Mesenchymal stem cell (in vitro differentiated cells and primary cell): ENCODE results near the gene PTPN13.

Experiments used
- DNase-seq: peaks from one replicate; pipeline ENCODE4 v3.0.0-alpha.2; 2013
- H2AFZ ChIP-seq: one replicate; pipeline ENCODE4 v1.6.1; 2013; ENCODE audit warnings: low read depth, mild to moderate bottlenecking, control low read depth, inconsistent platforms, low read length, moderate library complexity
- H2AK5ac ChIP-seq: 2 replicates; pipeline ENCODE4 v1.6.1; 2013; ENCODE audit warnings: low read length, moderate library complexity, mild to moderate bottlenecking, inconsistent platforms; ENCODE audit not compliant: severe bottlenecking
- H2BK120ac ChIP-seq: one replicate; pipeline ENCODE4 v1.6.1; 2013; ENCODE audit warnings: low read depth, mild to moderate bottlenecking, inconsistent platforms, low read length, moderate library complexity
- H2BK12ac ChIP-seq, 2 experiments: one replicate each; pipeline ENCODE4 v1.6.1; 2013; ENCODE audit warnings: inconsistent platforms in 2 of 2, low read length in 2 of 2, mild to moderate bottlenecking in 2 of 2, moderate library complexity in 2 of 2, control low read depth in 1 of 2
- H2BK15ac ChIP-seq: one replicate; pipeline ENCODE4 v1.6.1; 2013; ENCODE audit warnings: mild to moderate bottlenecking, low read depth, inconsistent platforms; ENCODE audit not compliant: poor library complexity, severe bottlenecking
- H2BK5ac ChIP-seq: 2 replicates; pipeline ENCODE4 v1.6.1; 2013; ENCODE audit warnings: low read depth, mild to moderate bottlenecking, low read length, control low read depth, inconsistent platforms; ENCODE audit not compliant: poor library complexity, severe bottlenecking
- H3K14ac ChIP-seq, 2 experiments: one replicate each; pipeline ENCODE4 v1.6.1; 2013; ENCODE audit warnings: inconsistent platforms in 2 of 2, low read length in 2 of 2, control low read depth in 1 of 2, mild to moderate bottlenecking in 1 of 2, moderate library complexity in 1 of 2
- H3K18ac ChIP-seq, 2 experiments: one replicate each; pipeline ENCODE4 v1.6.1; 2013; ENCODE audit warnings: inconsistent platforms in 2 of 2, low read length in 2 of 2, control low read depth in 1 of 2, low read depth in 1 of 2, mild to moderate bottlenecking in 1 of 2
- H3K23ac ChIP-seq, 2 experiments: one replicate each; pipeline ENCODE4 v1.6.1; 2013; ENCODE audit warnings: inconsistent platforms in 2 of 2, low read length in 2 of 2, mild to moderate bottlenecking in 2 of 2, moderate library complexity in 2 of 2, control low read depth in 1 of 2
- H3K27ac ChIP-seq: 2 replicates; pipeline ENCODE4 v1.5.1; 2013; ENCODE audit warnings: mild to moderate bottlenecking, moderate library complexity, low read length, control low read depth, inconsistent platforms; ENCODE audit not compliant: poor library complexity, severe bottlenecking
- H3K27me3 ChIP-seq, 2 experiments: 2 replicates each; pipeline versions ENCODE4 v1.6.1 to v1.7.0; 2013; ENCODE audit warnings: low read length in 2 of 2, mild to moderate bottlenecking in 2 of 2, moderate library complexity in 2 of 2, control low read depth in 1 of 2, inconsistent platforms in 1 of 2; ENCODE audit not compliant: control insufficient read depth in 1 of 2, insufficient read depth in 1 of 2
- H3K36me3 ChIP-seq, 2 experiments: 2 replicates each; pipeline versions ENCODE4 v1.6.1 to v1.7.0; 2013; ENCODE audit warnings: low read length in 2 of 2, control low read depth in 1 of 2, inconsistent platforms in 1 of 2, low read depth in 1 of 2, mild to moderate bottlenecking in 1 of 2; ENCODE audit not compliant: insufficient read depth in 2 of 2, control insufficient read depth in 1 of 2
- H3K4ac ChIP-seq, 2 experiments: one replicate each; pipeline ENCODE4 v1.6.1; 2013; ENCODE audit warnings: inconsistent platforms in 2 of 2, low read length in 2 of 2, mild to moderate bottlenecking in 2 of 2, moderate library complexity in 2 of 2, control low read depth in 1 of 2, low read depth in 1 of 2
- H3K4me1 ChIP-seq: 2 replicates; pipeline ENCODE4 v1.6.1; 2013; ENCODE audit warnings: low read depth, low read length, control low read depth; ENCODE audit not compliant: control insufficient read depth, insufficient read depth
- H3K4me2 ChIP-seq: 2 replicates; pipeline ENCODE4 v1.6.1; 2013; ENCODE audit warnings: low read length, mild to moderate bottlenecking, inconsistent platforms; ENCODE audit not compliant: poor library complexity, severe bottlenecking
- H3K4me3 ChIP-seq, 2 experiments: 2 replicates each; pipeline versions ENCODE4 v1.5.1 to v1.7.0; 2013; ENCODE audit warnings: low read length in 2 of 2, mild to moderate bottlenecking in 2 of 2, control low read depth in 1 of 2, low read depth in 1 of 2; ENCODE audit not compliant: insufficient read depth in 1 of 2
- H3K79me1 ChIP-seq: replicated peaks from 2 replicates; pipeline ENCODE4 v1.6.1; 2013; ENCODE audit warnings: mild to moderate bottlenecking, control low read depth, low read length, inconsistent platforms; ENCODE audit not compliant: poor library complexity, severe bottlenecking
- H3K9ac ChIP-seq: 2 replicates; pipeline ENCODE4 v1.7.0; 2013; ENCODE audit warnings: mild to moderate bottlenecking, low read length, moderate library complexity
- H3K9me3 ChIP-seq: 2 replicates; pipeline ENCODE4 v1.7.0; 2013; ENCODE audit warnings: mild to moderate bottlenecking, low read length; ENCODE audit not compliant: control insufficient read depth
- H4K8ac ChIP-seq: one replicate; pipeline ENCODE4 v1.6.1; 2013; ENCODE audit warnings: inconsistent platforms, mild to moderate bottlenecking, low read length, moderate library complexity
- H4K91ac ChIP-seq: one replicate; pipeline ENCODE4 v1.6.1; 2013; ENCODE audit warnings: mild to moderate bottlenecking, low read length, inconsistent platforms
- WGBS: methylation state at CpG from one replicate; pipeline ENCODE4 v1.1.7; 2013; ENCODE audit warnings: mixed read lengths; 5-methylcytosine and 5-hydroxymethylcytosine counted together

Gene PTPN13

GRCh38 chr4:86558797-86559196 is 35.3 kb upstream of the PTPN13 start:
- no CpG with 5 or more reads among the region's 1 CpG for WGBS
- H3K9me3 ChIP-seq: no peaks in the 10 kb centered on the region
- H3K18ac ChIP-seq: no peak overlapping the region
- H3K27me3 ChIP-seq: no peaks in the 10 kb centered on the region
- H3K23ac ChIP-seq: no peak overlapping the region
- H2AK5ac ChIP-seq: no peak overlapping the region
- no peaks in the 10 kb centered on the region for H3K79me1 ChIP-seq
- no peak for DNase-seq
- H2BK15ac ChIP-seq: no peak overlapping the region
- H3K14ac ChIP-seq: no peak overlapping the region
- no peak overlapping the region for H2BK120ac ChIP-seq
- H3K4me3 ChIP-seq: no peak overlapping the region
- H3K4me1 ChIP-seq: no peaks in the 10 kb centered on the region
- H3K27ac ChIP-seq: no peak overlapping the region
- H3K9ac ChIP-seq: no peak overlapping the region
- no peaks in the 10 kb centered on the region for H3K36me3 ChIP-seq
- no peak overlapping the region for H2BK5ac ChIP-seq
- no peak overlapping the region for H2BK12ac ChIP-seq
- no peak overlapping the region for H2AFZ ChIP-seq
- H3K4me2 ChIP-seq: no peak overlapping the region
- H3K4ac ChIP-seq: no peak overlapping the region
- no peak overlapping the region for H4K91ac ChIP-seq
- no peak overlapping the region for H4K8ac ChIP-seq

GRCh38 chr4:86560447-86560846 is 33.7 kb upstream of the PTPN13 start:
- Histone ChIP-seq H3K4me3 (no peak overlapping the region), H3K4me1 (no peaks in the 10 kb centered on the region), H2BK120ac (no peak overlapping the region), H3K14ac (no peak overlapping the region), H2BK5ac (no peak overlapping the region), H3K4me2 (no peak overlapping the region), H3K18ac (no peak overlapping the region), H4K91ac (no peak overlapping the region), H3K36me3 (no peaks in the 10 kb centered on the region), H2BK15ac (no peak overlapping the region), H2AK5ac (no peak overlapping the region), H4K8ac (no peak overlapping the region), H2BK12ac (no peak overlapping the region), H3K79me1 (no peaks in the 10 kb centered on the region), H3K27me3 (no peaks in the 10 kb centered on the region), H3K23ac (no peak overlapping the region), H3K4ac (no peak overlapping the region), H3K27ac (no peak overlapping the region), H2AFZ (no peak overlapping the region), H3K9me3 (no peaks in the 10 kb centered on the region), H3K9ac (no peak overlapping the region)
- peak; percentile 53 for DNase-seq
- no CpG with 5 or more reads among the region's 2 CpGs for WGBS

GRCh38 chr4:86561256-86561655 is 32.9 kb upstream of the PTPN13 start:
- no peak for DNase-seq

GRCh38 chr4:86563416-86563815 is 30.7 kb upstream of the PTPN13 start:
- Histone ChIP-seq H3K36me3 (no peaks in the 10 kb centered on the region), H2BK15ac (no peak overlapping the region), H3K4me3 (no peak overlapping the region), H3K9me3 (no peaks in the 10 kb centered on the region), H3K27me3 (no peaks in the 10 kb centered on the region), H2BK120ac (no peak overlapping the region), H3K79me1 (peaks cover 2% of the 10 kb centered on the region), H2BK5ac (no peak overlapping the region), H2AFZ (no peak overlapping the region), H3K4me2 (no peak overlapping the region), H3K27ac (no peak overlapping the region), H3K14ac (no peak overlapping the region), H4K91ac (no peak overlapping the region), H2AK5ac (no peak overlapping the region), H3K9ac (no peak overlapping the region), H2BK12ac (no peak overlapping the region), H4K8ac (no peak overlapping the region), H3K23ac (no peak overlapping the region), H3K4ac (no peak overlapping the region), H3K4me1 (no peaks in the 10 kb centered on the region), H3K18ac (no peak overlapping the region)
- WGBS: 100% methylated on average over 1 of the region's 2 CpGs
- no peak for DNase-seq

More at GRCh38 chr4:86561256-86561655, 32.9 kb upstream of the PTPN13 start:
- Histone ChIP-seq H3K27ac (no peak overlapping the region), H2BK120ac (no peak overlapping the region), H3K18ac (no peak overlapping the region), H3K14ac (no peak overlapping the region), H4K91ac (no peak overlapping the region), H2AFZ (no peak overlapping the region), H3K9ac (no peak overlapping the region), H3K27me3 (no peaks in the 10 kb centered on the region), H3K4me2 (no peak overlapping the region), H3K79me1 (no peaks in the 10 kb centered on the region), H2AK5ac (no peak overlapping the region), H3K9me3 (no peaks in the 10 kb centered on the region), H3K23ac (no peak overlapping the region), H3K4me3 (no peak overlapping the region), H3K4ac (no peak overlapping the region), H4K8ac (no peak overlapping the region), H2BK5ac (no peak overlapping the region), H2BK12ac (peak overlapping the region in 1 of 2 experiments; percentile 83), H3K4me1 (no peaks in the 10 kb centered on the region), H3K36me3 (no peaks in the 10 kb centered on the region), H2BK15ac (no peak overlapping the region)
- WGBS: no CpG with 5 or more reads among the region's 1 CpG
